NCI-H1436 (cell line): ENCODE results near the gene RSKR.
"Not testable (repeated sequence)": the region's sequence is repeated elsewhere in the genome, so short reads cannot be mapped to it uniquely, and the experiment has no call there.

ENCODE experiments used
- DNase-seq: peaks from one replicate; lab custom pipeline; 2025; lab: John Stamatoyannopoulos, UW

RSKR gene

GRCh38 chr17:28578246-28579195 lies 35.5 kb downstream of the RSKR start:
- no peak for DNase-seq

GRCh38 chr17:28577466-28577824 lies 36.5 kb downstream of the RSKR start:
- DNase-seq = no peak

GRCh38 chr17:28576758-28577465 lies 37.1 kb downstream of the RSKR start, which contains the start of gene ALDOC:
ALDOC (minus strand) TSS chr17:28576895; CDS start chr17:28575532, 1,363 bp downstream.
- DNase-seq = peak; percentile 99

GRCh38 chr17:28576016-28576415 lies 38.0 kb downstream of the RSKR start:
- DNase-seq = not testable (repeated sequence)

GRCh38 chr17:28575126-28575795 lies 38.7 kb downstream of the RSKR start:
- DNase-seq = no peak

- peak; percentile 14 for DNase-seq
These were observed 39.5 kb downstream of the RSKR start for GRCh38 chr17:28574526-28574925.

GRCh38 chr17:28573966-28574480 lies 40.0 kb downstream of the RSKR start:
- no peak for DNase-seq

- DNase-seq = no peak
These were observed 40.5 kb downstream of the RSKR start for GRCh38 chr17:28573521-28573920.

- no peak for DNase-seq
These were observed 41.0 kb downstream of the RSKR start for GRCh38 chr17:28573040-28573380.

- DNase-seq = no peak
These were observed 41.5 kb downstream of the RSKR start for GRCh38 chr17:28572259-28573039.

- peak; percentile 96 for DNase-seq
These were observed 42.4 kb downstream of the RSKR start, which contains the start of gene PIGS for GRCh38 chr17:28571361-28572122. PIGS (minus strand) TSS chr17:28571524; CDS start chr17:28571496, 28 bp downstream.

GRCh38 chr17:28570716-28571360 lies 43.1 kb downstream of the RSKR start:
- DNase-seq = no peak

- no peak for DNase-seq
These were observed 44.5 kb downstream of the RSKR start for GRCh38 chr17:28569446-28569845.

- DNase-seq = no peak
These were observed 46.4 kb downstream of the RSKR start for GRCh38 chr17:28567604-28568003.

GRCh38 chr17:28563475-28563874 lies 50.5 kb downstream of the RSKR start:
- no peak for DNase-seq
